ENCODE measurements around the gene RAB44. TPM values are rescaled to one million over a fixed set of nuclear protein-coding genes. Genes with fewer than 3 reads are reported as not detected.

The RAB44 gene
- total RNA-seq, 1 experiment from 2014 or later: 0.09 TPM

DNA sequence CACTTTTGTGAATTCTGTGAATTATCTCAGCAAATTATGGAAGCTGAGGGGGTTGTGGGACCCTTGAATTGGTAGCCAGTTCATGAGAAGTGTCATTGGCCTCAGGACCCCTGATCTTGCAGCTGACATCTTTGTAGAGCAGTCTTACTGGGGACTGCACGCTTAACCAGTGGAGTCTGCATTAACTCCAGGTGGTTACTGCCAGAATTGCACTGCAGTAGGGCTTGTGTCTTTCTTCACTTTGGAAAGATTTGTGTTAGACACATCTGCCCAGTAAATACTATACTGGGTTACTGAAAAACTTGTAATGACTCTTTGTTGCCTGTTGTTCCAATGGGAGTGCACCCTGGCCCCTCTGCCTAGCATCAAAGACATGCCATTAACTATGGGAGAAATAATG lies 40.4 kb upstream of the RAB44 start:
- CTCF ChIA-PET: interaction anchor here (0.8 kb wide), 1 partner anchor 63 kb away, joined by 3 read pairs; no protein-coding TSS in a partner anchor
- POLR2A ChIA-PET: interaction anchor here (2.0 to 2.4 kb wide), 2 partner anchors 10 to 21 kb away, joined by 6 to 8 read pairs; partner anchors contain the start of gene CDKN1A
- TF ChIP-seq, protein P1, sequence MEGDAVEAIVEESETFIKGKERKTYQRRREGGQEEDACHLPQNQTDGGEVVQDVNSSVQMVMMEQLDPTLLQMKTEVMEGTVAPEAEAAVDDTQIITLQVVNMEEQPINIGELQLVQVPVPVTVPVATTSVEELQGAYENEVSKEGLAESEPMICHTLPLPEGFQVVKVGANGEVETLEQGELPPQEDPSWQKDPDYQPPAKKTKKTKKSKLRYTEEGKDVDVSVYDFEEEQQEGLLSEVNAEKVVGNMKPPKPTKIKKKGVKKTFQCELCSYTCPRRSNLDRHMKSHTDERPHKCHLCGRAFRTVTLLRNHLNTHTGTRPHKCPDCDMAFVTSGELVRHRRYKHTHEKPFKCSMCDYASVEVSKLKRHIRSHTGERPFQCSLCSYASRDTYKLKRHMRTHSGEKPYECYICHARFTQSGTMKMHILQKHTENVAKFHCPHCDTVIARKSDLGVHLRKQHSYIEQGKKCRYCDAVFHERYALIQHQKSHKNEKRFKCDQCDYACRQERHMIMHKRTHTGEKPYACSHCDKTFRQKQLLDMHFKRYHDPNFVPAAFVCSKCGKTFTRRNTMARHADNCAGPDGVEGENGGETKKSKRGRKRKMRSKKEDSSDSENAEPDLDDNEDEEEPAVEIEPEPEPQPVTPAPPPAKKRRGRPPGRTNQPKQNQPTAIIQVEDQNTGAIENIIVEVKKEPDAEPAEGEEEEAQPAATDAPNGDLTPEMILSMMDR (IDR thresholded peaks at IDR 0.05; ENCODE audit: unreplicated experiment): no peak
- Mint-ChIP-seq H3K4me3 (ENCODE audit: unreplicated experiment) (no peak overlapping the region), H3K36me3 (ENCODE audit: insufficient read depth, unreplicated experiment) (no peaks in the 10 kb centered on the region), H3K27me3 (ENCODE audit: insufficient read depth, unreplicated experiment) (peaks cover 12% of the 10 kb centered on the region), H3K9me3 (ENCODE audit: unreplicated experiment) (no peaks in the 10 kb centered on the region), H3K4me1 (ENCODE audit: insufficient read depth, unreplicated experiment) (peaks cover 15% of the 10 kb centered on the region), H3K27ac (ENCODE audit: low read depth, unreplicated experiment) (no peak overlapping the region)
- intact Hi-C loops (cut with micrococcal nuclease): no loop called here
- DNase-seq (ENCODE audit: unreplicated experiment): no peak
- BruUV-seq (replicated peaks): no TSS peak

- H3K4me3 Mint-ChIP-seq (ENCODE audit: unreplicated experiment): no peak overlapping the region
- H3K27me3 Mint-ChIP-seq (ENCODE audit: insufficient read depth, unreplicated experiment): peaks cover 12% of the 10 kb centered on the region
- peaks cover 23% of the 10 kb centered on the region for H3K4me1 Mint-ChIP-seq (ENCODE audit: insufficient read depth, unreplicated experiment)
- BruUV-seq (replicated peaks): no TSS peak
- ChIA-PET POLR2A (interaction anchor here (2.0 to 3.1 kb wide), 3 partner anchors 9 to 20 kb away, joined by 6 to 23 read pairs (median 8); partner anchors contain the start of gene CDKN1A), CTCF (interaction anchor here (0.8 to 1.2 kb wide), 2 partner anchors 23 to 35 kb away, joined by 3 to 4 read pairs; no protein-coding TSS in a partner anchor)
- DNase-seq (ENCODE audit: unreplicated experiment): no peak
- TF ChIP-seq, protein P1 (IDR thresholded peaks at IDR 0.05; ENCODE audit: unreplicated experiment): no peak
- peak overlapping the region; percentile 30 for H3K27ac Mint-ChIP-seq (ENCODE audit: low read depth, unreplicated experiment)
- H3K9me3 Mint-ChIP-seq (ENCODE audit: unreplicated experiment): no peaks in the 10 kb centered on the region
- intact Hi-C loops (cut with micrococcal nuclease): no loop called here
- no peaks in the 10 kb centered on the region for H3K36me3 Mint-ChIP-seq (ENCODE audit: insufficient read depth, unreplicated experiment)
Observed at GRCh38 chr6:36657942-36658544, 39.6 kb upstream of the RAB44 start.

- CTCF ChIA-PET: interaction anchor here (1.2 to 1.8 kb wide), 2 partner anchors 8 to 36 kb away, joined by 4 to 5 read pairs; no protein-coding TSS in a partner anchor
- DNase-seq (ENCODE audit: unreplicated experiment): peak; percentile 82
- H3K27ac Mint-ChIP-seq (ENCODE audit: low read depth, unreplicated experiment): no peak overlapping the region
- POLR2A ChIA-PET: interaction anchor here (0.5 to 3.1 kb wide), 8 partner anchors 8 to 63 kb away, joined by 3 to 23 read pairs (median 6); partner anchors contain the start of gene CDKN1A
- no peak overlapping the region for H3K4me3 Mint-ChIP-seq (ENCODE audit: unreplicated experiment)
- no peaks in the 10 kb centered on the region for H3K9me3 Mint-ChIP-seq (ENCODE audit: unreplicated experiment)
- no TSS peak for BruUV-seq (replicated peaks)
- no peaks in the 10 kb centered on the region for H3K36me3 Mint-ChIP-seq (ENCODE audit: insufficient read depth, unreplicated experiment)
- peaks cover 28% of the 10 kb centered on the region for H3K4me1 Mint-ChIP-seq (ENCODE audit: insufficient read depth, unreplicated experiment)
- intact Hi-C loops (cut with micrococcal nuclease): no loop called here
- peaks cover 12% of the 10 kb centered on the region for H3K27me3 Mint-ChIP-seq (ENCODE audit: insufficient read depth, unreplicated experiment)
- TF ChIP-seq, protein P1 (IDR thresholded peaks at IDR 0.05; ENCODE audit: unreplicated experiment): no peak
Observed at GRCh38 chr6:36659271-36659670, 38.4 kb upstream of the RAB44 start.

DNA sequence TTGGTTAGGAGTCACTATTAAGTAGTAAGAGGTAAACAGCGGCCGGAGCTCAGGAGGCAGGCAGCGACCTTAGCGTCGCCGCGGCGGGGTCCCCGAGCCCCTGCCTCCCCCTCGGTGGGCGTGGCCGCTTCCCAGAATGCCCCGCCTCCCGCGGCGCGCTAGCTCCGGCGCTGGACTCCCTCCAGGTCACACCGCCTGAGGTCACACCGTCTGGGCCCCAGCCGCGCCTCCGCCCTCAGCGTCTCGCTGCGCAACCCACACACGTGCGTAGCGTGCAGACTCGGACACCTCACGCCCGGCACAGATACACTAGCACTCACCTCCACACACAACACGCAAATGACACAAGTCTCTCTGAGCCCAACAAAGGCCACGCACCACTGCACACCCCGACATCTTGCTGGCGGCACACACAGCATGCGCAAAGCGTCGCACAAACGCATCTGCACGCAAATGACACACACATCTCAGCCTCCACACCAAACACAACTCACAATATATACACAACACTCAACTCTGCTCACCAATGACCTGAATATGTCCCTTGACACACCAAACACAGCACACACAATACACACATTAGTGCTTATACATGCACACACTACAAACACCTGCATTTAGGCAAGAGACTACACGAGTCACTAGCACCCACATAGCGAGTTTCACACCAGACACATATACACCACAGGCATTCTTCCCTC lies 36.7 kb upstream of the RAB44 start:
- no peak overlapping the region for H3K4me3 Mint-ChIP-seq (ENCODE audit: unreplicated experiment)
- intact Hi-C loops (cut with micrococcal nuclease): no loop called here

More for the DNA sequence above, 36.7 kb upstream of the RAB44 start:
- BruUV-seq (replicated peaks): no TSS peak
- ChIA-PET POLR2A (interaction anchor here (0.9 to 3.1 kb wide), 3 partner anchors 16 to 66 kb away, joined by 4 to 23 read pairs (median 8); no protein-coding TSS in a partner anchor), CTCF (interaction anchor here (1.8 kb wide), 1 partner anchor 10 kb away, joined by 5 read pairs; no protein-coding TSS in a partner anchor)
- H3K36me3 Mint-ChIP-seq (ENCODE audit: insufficient read depth, unreplicated experiment): no peaks in the 10 kb centered on the region
- no peaks in the 10 kb centered on the region for H3K27me3 Mint-ChIP-seq (ENCODE audit: insufficient read depth, unreplicated experiment)
- no peak for DNase-seq (ENCODE audit: unreplicated experiment)
- TF ChIP-seq, protein P1 (IDR thresholded peaks at IDR 0.05; ENCODE audit: unreplicated experiment): no peak
- no peaks in the 10 kb centered on the region for H3K9me3 Mint-ChIP-seq (ENCODE audit: unreplicated experiment)
- no peak overlapping the region for H3K27ac Mint-ChIP-seq (ENCODE audit: low read depth, unreplicated experiment)
- H3K4me1 Mint-ChIP-seq (ENCODE audit: insufficient read depth, unreplicated experiment): peaks cover 28% of the 10 kb centered on the region

All from MCF 10A (cell line).